A549 (cell line): ENCODE results near the gene MYH2. TPM values are rescaled to one million over a fixed set of nuclear protein-coding genes. Genes with fewer than 3 reads are reported as not detected.

Experiments
- ATAC-seq, 2 experiments: fragments of 200-7000 bp in 1 of 2; fragments of >200 bp in 1 of 2; cut with Nextera tagmentation in 1 of 2; cut with Tn5 transposase in 1 of 2; 3 replicates each; pipeline versions ENCODE4 v1.8.0 to v1.9.1; 2018 to 2020; ENCODE audit warnings: mild to moderate bottlenecking in 1 of 2, moderate library complexity in 1 of 2
- CTCF ChIA-PET: fragments of 300-600 bp; sonication (Branson Sonifier 250); formaldehyde crosslinking; extraction: SDS; loops from one replicate; lab custom pipeline; 2021; ENCODE audit warnings: antibody characterized with exemption, inconsistent platforms; lab: Yijun Ruan, JAX
- POLR2A ChIA-PET: fragments of 350-600 bp; formaldehyde crosslinking; extraction: SDS; loops from one replicate; lab custom pipeline; 2021; ENCODE audit warnings: antibody characterized with exemption, inconsistent platforms; lab: Yijun Ruan, JAX
- DNase-seq, 2 experiments: peaks; one replicate each; pipeline versions ENCODE4 v3.0.0 to v3.0.0-alpha.2; 2011 to 2016; ENCODE audit warnings: low read depth in 1 of 2, low spot score in 1 of 2
- FAIRE-seq: peaks from 2 replicates; lab custom pipeline; 2011; peaks lifted over from hg19 to GRCh38; lab: Jason Lieb, UNC
- H3K27ac ChIP-seq, 2 experiments: fragments of >200 bp; sonication (Bioruptor Twin); formaldehyde crosslinking; 3 replicates each; pipeline ENCODE4 v1.5.1; 2016 to 2017
- H3K4me1 ChIP-seq: fragments of >200 bp; sonication (Bioruptor Twin); formaldehyde crosslinking; 3 replicates; pipeline ENCODE4 v1.6.1; 2016
- H3K4me2 ChIP-seq: fragments of >200 bp; sonication (Bioruptor Twin); formaldehyde crosslinking; 3 replicates; pipeline ENCODE4 v1.6.1; 2016
- H3K4me3 ChIP-seq: fragments of >200 bp; sonication (Bioruptor Twin); formaldehyde crosslinking; 3 replicates; pipeline ENCODE4 v1.5.1; 2016
- H3K9me3 ChIP-seq: fragments of >200 bp; sonication (Bioruptor Twin); formaldehyde crosslinking; 3 replicates; pipeline ENCODE4 v1.6.1; 2016
- BHLHE40 ChIP-seq: IDR thresholded peaks from 2 replicates; pipeline ENCODE4 v1.6.1; 2012; ENCODE audit warnings: low read depth, low read length, inconsistent platforms
- CEBPB ChIP-seq, 2 experiments: fragments of >200 bp in 1 of 2; sonication (Bioruptor Twin) in 1 of 2; formaldehyde crosslinking in 1 of 2; IDR thresholded peaks; 2 replicates each; pipeline ENCODE4 v1.6.1; 2012 to 2016
- EHMT2 ChIP-seq: fragments of 200-600 bp; sonication (generic); IDR thresholded peaks from 2 replicates; pipeline ENCODE4 v1.6.1; 2016; ENCODE audit warnings: antibody characterized with exemption, low read depth, mild to moderate bottlenecking, moderate library complexity
- EP300 ChIP-seq, 2 experiments: fragments of >200 bp; sonication (Bioruptor Twin); formaldehyde crosslinking; IDR thresholded peaks; 2 replicates in 1 of 2; 3 replicates in 1 of 2; pipeline ENCODE4 v1.6.1; 2016 to 2017
- ESRRA ChIP-seq: fragments of 150-350 bp; IDR thresholded peaks from 2 replicates; pipeline ENCODE4 v1.6.1; 2014; ENCODE audit warnings: mild to moderate bottlenecking, low read length, borderline replicate concordance
- HES2 ChIP-seq: fragments of >200 bp; sonication (Bioruptor Twin); formaldehyde crosslinking; IDR thresholded peaks from 2 replicates; pipeline ENCODE4 v1.6.1; 2016
- HMGXB4 ChIP-seq: fragments of 250-450 bp; sonication (Bioruptor Pico); IDR thresholded peaks from 2 replicates; pipeline ENCODE4 v1.5.0; 2021; ENCODE audit warnings: mild to moderate bottlenecking, moderate library complexity, borderline replicate concordance
- HOXB13 ChIP-seq: fragments of 250-450 bp; sonication (Bioruptor Pico); IDR thresholded peaks from 2 replicates; pipeline ENCODE4 v1.5.0; 2020; ENCODE audit warnings: low read depth, mild to moderate bottlenecking, moderate library complexity
- KDM1A ChIP-seq: fragments of 200-600 bp; sonication (generic); IDR thresholded peaks from 2 replicates; pipeline ENCODE4 v1.6.1; 2016; ENCODE audit warnings: low read depth, mild to moderate bottlenecking
- MAZ ChIP-seq: fragments of 150-350 bp; IDR thresholded peaks from 2 replicates; pipeline ENCODE4 v1.6.1; 2014; ENCODE audit warnings: antibody characterized with exemption, low read depth, low read length, borderline replicate concordance
- NFE2L2 ChIP-seq: fragments of 150-350 bp; conservative IDR thresholded peaks from 2 replicates; pipeline ENCODE4 v1.6.1; 2014; ENCODE audit warnings: low read length
- POLR2A ChIP-seq: IDR thresholded peaks from 2 replicates; pipeline ENCODE4 v1.6.1; 2012; ENCODE audit warnings: mild to moderate bottlenecking, low read length
- RARB ChIP-seq: fragments of 250-450 bp; sonication (Bioruptor Pico); IDR thresholded peaks from 2 replicates; pipeline ENCODE4 v1.8.0; 2021; ENCODE audit warnings: mild to moderate bottlenecking, moderate library complexity
- RCOR1 ChIP-seq: fragments of 150-350 bp; IDR thresholded peaks from 2 replicates; pipeline ENCODE4 v1.6.1; 2014; ENCODE audit warnings: antibody characterized with exemption, low read length, low read depth
- RFX5 ChIP-seq: fragments of 450-650 bp; IDR thresholded peaks from 2 replicates; pipeline ENCODE4 v1.7.1; 2014; ENCODE audit warnings: antibody characterized with exemption, mild to moderate bottlenecking, moderate library complexity
- SMC3 ChIP-seq: fragments of >200 bp; sonication (Bioruptor Twin); formaldehyde crosslinking; IDR thresholded peaks from 3 replicates; pipeline ENCODE4 v1.6.1; 2018; ENCODE audit warnings: inconsistent platforms
- USF2 ChIP-seq: fragments of 450-650 bp; IDR thresholded peaks from 2 replicates; pipeline ENCODE4 v1.6.1; 2014; ENCODE audit warnings: antibody characterized with exemption
- ZC3H11A ChIP-seq: fragments of 450-650 bp; IDR thresholded peaks from 2 replicates; pipeline ENCODE4 v1.6.1; 2014; ENCODE audit warnings: antibody characterized with exemption, mild to moderate bottlenecking
- WGBS: methylation state at CpG from one replicate; pipeline ENCODE4 v1.1.6; 2017; ENCODE audit errors: missing lambda C conversion rate; 5-methylcytosine and 5-hydroxymethylcytosine counted together
- polyA minus RNA-seq: library from RNA; depleted of rRNA, polyadenylated mRNA; stranded (reverse); fragments of >200 nt; gene quantifications from 2 replicates; pipeline ENCODE4 v1.2.3, GENCODE V29; 2011; rRNA and poly(A)+ RNA removed
- polyA plus RNA-seq, 4 experiments: library from polyadenylated mRNA; depleted of rRNA in 3 of 4; stranded (reverse); fragments of >200 nt; fragmentation: RNase III in 1 of 4; extraction: RNeasy Plus Mini Kit Qiagen cat#74134 plus additional on column Dnase treatment in 1 of 4; gene quantifications; 2 replicates in 3 of 4; 3 replicates in 1 of 4; pipeline ENCODE4 v1.2.3, GENCODE V29; 2011 to 2017
- TF ChIP-seq, protein P1 (sequence below): fragments of 150-350 bp; IDR thresholded peaks from 2 replicates; pipeline ENCODE4 v1.6.1; 2014; ENCODE audit warnings: low read depth, mild to moderate bottlenecking, low read length
- TF ChIP-seq, protein P2 (sequence below): IDR thresholded peaks from 2 replicates; pipeline ENCODE4 v1.6.1; 2012; ENCODE audit warnings: low read depth, borderline replicate concordance
- TF ChIP-seq, protein P3 (sequence below): fragments of >200 bp; sonication (Bioruptor Twin); formaldehyde crosslinking; IDR thresholded peaks from 3 replicates; pipeline ENCODE4 v1.5.1; 2016
- TF ChIP-seq, protein P4 (sequence below): fragments of >200 bp; sonication (Bioruptor Twin); formaldehyde crosslinking; IDR thresholded peaks from 3 replicates; pipeline ENCODE4 v1.6.1; 2016

Gene MYH2
- polyA plus RNA-seq (2011; rRNA removed) (not detected in 2 replicates), polyA plus RNA-seq (2017; fragmentation: RNase III; extraction: RNeasy Plus Mini Kit Qiagen cat#74134 plus additional on column Dnase treatment) (not detected in 3 replicates), polyA minus RNA-seq (not detected in 2 replicates)
- not detected in 2 replicates for polyA plus RNA-seq (2012; cell fraction: cytosol; rRNA removed)
- polyA plus RNA-seq (2012; cell fraction: nucleus; rRNA removed), result not detected in 2 replicates

DNA sequence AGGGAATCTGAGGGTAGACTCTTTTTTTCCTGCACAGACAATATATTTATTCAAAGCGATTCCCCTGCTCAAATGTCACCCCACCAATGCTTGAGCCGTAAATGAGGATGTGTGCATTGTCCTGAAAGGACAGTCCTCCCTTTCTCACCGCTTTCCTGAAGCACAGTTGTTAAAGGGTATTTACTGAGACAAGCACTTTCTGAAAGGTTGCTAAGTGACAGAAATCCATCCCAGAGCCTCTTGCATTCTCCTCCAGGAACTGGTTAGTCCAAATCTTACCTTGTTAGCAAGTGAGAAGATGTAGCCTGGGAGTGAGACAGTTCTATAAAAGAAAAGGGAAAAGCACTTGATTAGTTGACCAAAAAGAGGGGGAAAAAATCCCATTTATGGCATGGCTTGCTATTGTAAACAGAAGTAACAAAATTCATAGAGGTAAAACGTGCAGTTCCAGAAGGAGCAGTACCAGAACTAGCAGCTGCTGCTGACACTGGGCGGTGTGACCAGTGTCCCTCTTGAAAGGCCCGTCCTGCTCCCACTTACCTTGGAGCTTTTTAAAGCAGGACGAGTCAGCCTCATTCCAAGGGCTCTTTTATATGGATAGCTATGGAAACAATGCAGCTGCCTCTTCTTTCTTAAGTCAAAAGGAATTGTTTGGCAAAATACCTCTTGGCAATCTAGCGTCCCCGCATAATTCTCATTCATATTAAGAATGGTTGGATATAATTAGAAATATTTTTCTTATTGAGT lies at the start of gene MYH2:
MYH2 (minus strand) TSS at position 563 of the 747 bp plus-strand sequence. CDS start 1,738 bp downstream, outside the sequence.
- 27% methylated on average over 9 of the region's 9 CpGs for WGBS
- CTCF ChIA-PET, result no interaction called here
- TF ChIP-seq SMC3 (no peak), HES2 (no peak), EP300 (IDR thresholded peaks at IDR 0.05) (no peak), RCOR1 (no peak), USF2 (no peak), HOXB13 (CRISPR knock-in tag) (no peak), ZC3H11A (no peak), RFX5 (no peak), ESRRA (no peak), NFE2L2 (no peak), EHMT2 (no peak), POLR2A (no peak), CEBPB (IDR thresholded peaks at IDR 0.05) (no peak), RARB (CRISPR knock-in tag) (no peak), HMGXB4 (CRISPR knock-in tag) (no peak), BHLHE40 (no peak)
- TF ChIP-seq, protein P1, sequence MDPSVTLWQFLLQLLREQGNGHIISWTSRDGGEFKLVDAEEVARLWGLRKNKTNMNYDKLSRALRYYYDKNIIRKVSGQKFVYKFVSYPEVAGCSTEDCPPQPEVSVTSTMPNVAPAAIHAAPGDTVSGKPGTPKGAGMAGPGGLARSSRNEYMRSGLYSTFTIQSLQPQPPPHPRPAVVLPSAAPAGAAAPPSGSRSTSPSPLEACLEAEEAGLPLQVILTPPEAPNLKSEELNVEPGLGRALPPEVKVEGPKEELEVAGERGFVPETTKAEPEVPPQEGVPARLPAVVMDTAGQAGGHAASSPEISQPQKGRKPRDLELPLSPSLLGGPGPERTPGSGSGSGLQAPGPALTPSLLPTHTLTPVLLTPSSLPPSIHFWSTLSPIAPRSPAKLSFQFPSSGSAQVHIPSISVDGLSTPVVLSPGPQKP, result no peak
- TF ChIP-seq, protein P2, sequence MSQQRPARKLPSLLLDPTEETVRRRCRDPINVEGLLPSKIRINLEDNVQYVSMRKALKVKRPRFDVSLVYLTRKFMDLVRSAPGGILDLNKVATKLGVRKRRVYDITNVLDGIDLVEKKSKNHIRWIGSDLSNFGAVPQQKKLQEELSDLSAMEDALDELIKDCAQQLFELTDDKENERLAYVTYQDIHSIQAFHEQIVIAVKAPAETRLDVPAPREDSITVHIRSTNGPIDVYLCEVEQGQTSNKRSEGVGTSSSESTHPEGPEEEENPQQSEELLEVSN, result no peak
- TF ChIP-seq, all 56 proteins: peak for 0
- DNase-seq, result no peak
- H3K4me3 ChIP-seq, result no peak within 1 kb of the TSS
- no peak within 1 kb of the TSS for H3K4me2 ChIP-seq
- no peaks in the 10 kb centered on the region for H3K4me1 ChIP-seq
- no peak within 1 kb of the TSS for H3K27ac ChIP-seq
- H3K9me3 ChIP-seq, result no peaks in the 10 kb centered on the region
- FAIRE-seq, result no peak
- ATAC-seq, result no peak
- POLR2A ChIA-PET, result no interaction called here

- H3K4me1 ChIP-seq, result no peaks in the 10 kb centered on the region
- ATAC-seq, result no peak
- no peak for FAIRE-seq
- TF ChIP-seq, protein P3, sequence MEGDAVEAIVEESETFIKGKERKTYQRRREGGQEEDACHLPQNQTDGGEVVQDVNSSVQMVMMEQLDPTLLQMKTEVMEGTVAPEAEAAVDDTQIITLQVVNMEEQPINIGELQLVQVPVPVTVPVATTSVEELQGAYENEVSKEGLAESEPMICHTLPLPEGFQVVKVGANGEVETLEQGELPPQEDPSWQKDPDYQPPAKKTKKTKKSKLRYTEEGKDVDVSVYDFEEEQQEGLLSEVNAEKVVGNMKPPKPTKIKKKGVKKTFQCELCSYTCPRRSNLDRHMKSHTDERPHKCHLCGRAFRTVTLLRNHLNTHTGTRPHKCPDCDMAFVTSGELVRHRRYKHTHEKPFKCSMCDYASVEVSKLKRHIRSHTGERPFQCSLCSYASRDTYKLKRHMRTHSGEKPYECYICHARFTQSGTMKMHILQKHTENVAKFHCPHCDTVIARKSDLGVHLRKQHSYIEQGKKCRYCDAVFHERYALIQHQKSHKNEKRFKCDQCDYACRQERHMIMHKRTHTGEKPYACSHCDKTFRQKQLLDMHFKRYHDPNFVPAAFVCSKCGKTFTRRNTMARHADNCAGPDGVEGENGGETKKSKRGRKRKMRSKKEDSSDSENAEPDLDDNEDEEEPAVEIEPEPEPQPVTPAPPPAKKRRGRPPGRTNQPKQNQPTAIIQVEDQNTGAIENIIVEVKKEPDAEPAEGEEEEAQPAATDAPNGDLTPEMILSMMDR, result no peak
- TF ChIP-seq EP300 (IDR thresholded peaks at IDR 0.05) (no peak), MAZ (no peak), RFX5 (no peak), KDM1A (no peak)
- TF ChIP-seq, protein P4, sequence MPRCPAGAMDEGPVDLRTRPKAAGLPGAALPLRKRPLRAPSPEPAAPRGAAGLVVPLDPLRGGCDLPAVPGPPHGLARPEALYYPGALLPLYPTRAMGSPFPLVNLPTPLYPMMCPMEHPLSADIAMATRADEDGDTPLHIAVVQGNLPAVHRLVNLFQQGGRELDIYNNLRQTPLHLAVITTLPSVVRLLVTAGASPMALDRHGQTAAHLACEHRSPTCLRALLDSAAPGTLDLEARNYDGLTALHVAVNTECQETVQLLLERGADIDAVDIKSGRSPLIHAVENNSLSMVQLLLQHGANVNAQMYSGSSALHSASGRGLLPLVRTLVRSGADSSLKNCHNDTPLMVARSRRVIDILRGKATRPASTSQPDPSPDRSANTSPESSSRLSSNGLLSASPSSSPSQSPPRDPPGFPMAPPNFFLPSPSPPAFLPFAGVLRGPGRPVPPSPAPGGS, result no peak
- TF ChIP-seq, protein P2, result no peak
- TF ChIP-seq, all 56 proteins: peak for 0
- Histone ChIP-seq H3K9me3 (no peaks in the 10 kb centered on the region), H3K27ac (no peak overlapping the region), H3K4me3 (no peak overlapping the region), H3K4me2 (no peak overlapping the region)
- ChIA-PET CTCF (interaction anchor here (8.3 kb wide), 1 partner anchor 17 kb away, joined by 109 read pairs; no protein-coding TSS in a partner anchor), POLR2A (no interaction called here)
- no peak for DNase-seq
- WGBS, result 9% methylated on average over 2 of the region's 2 CpGs
Observed at GRCh38 chr17:10598621-10599020, 49.2 kb upstream of the MYH2 start.
